Measurements from ENCODE around the gene ADIPOR2. TPM values are rescaled to one million over a fixed set of nuclear protein-coding genes. Genes with fewer than 3 reads are reported as not detected.
A peak's percentile ranks its signal among the peaks of the same experiment; 100 is the strongest.

ADIPOR2 gene
- total RNA-seq, 4 donors from 2014 or later = 28.2 to 37.4 (median 34.1) TPM

DNA sequence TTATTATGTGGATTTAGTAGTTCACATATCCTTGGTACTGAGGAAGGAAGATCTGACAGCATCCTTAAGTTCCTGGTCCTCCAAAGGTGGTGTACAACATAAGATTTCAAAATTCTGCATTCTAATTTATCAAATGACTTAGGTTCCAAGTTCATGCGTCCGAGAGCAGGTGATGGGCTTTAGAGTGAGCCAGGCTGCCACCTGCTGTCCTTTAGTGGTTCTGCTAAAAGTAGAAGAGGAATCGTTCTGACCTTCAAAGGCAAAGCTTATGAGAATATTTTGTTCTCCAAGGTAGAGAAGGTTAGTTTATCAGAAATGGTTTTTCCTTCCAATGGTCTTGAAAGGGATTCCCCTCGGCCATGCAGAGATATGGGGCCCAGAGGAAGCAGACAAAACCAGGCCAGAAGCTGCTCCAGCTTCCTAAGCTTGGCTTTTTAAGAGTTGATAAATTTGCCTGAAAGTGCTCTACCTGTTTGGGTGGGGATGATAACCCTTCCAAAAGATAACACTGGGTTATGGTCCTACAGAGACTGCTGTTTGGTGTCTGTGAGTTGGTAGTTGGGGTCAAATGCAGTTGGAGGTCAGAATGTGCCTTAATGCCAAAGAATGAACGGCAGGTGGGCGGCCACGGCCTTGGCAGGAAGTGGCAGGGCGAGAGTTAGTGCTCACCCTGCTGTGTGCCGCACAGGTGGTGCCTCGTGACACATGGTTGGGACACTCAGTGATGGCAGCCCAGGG lies 100.4 kb downstream of the ADIPOR2 start:
- Histone ChIP-seq H3K36me3 (peaks cover 4 to 22% (median 12%) of the 10 kb centered on the region in 4 donors), H3K27me3 (no peaks in the 10 kb centered on the region), H3K9me3 (no peaks in the 10 kb centered on the region), H3K4me1 (peaks cover 27 to 46% (median 31%) of the 10 kb centered on the region in 4 donors), H3K4me3 (no peak overlapping the region), H3K27ac (replicated peaks in 1 of 4) (peak overlapping the region in 1 of 4 donors; percentile 19)
- WGBS = 37% methylated on average over 10 of the region's 10 CpGs
- TF ChIP-seq POLR2A (IDR thresholded peaks at IDR 0.05; ENCODE audit: low read depth) (no peak), POLR2AphosphoS5 (IDR thresholded peaks at IDR 0.05) (peak; percentile 36 to 48)
- TF ChIP-seq, protein P1, sequence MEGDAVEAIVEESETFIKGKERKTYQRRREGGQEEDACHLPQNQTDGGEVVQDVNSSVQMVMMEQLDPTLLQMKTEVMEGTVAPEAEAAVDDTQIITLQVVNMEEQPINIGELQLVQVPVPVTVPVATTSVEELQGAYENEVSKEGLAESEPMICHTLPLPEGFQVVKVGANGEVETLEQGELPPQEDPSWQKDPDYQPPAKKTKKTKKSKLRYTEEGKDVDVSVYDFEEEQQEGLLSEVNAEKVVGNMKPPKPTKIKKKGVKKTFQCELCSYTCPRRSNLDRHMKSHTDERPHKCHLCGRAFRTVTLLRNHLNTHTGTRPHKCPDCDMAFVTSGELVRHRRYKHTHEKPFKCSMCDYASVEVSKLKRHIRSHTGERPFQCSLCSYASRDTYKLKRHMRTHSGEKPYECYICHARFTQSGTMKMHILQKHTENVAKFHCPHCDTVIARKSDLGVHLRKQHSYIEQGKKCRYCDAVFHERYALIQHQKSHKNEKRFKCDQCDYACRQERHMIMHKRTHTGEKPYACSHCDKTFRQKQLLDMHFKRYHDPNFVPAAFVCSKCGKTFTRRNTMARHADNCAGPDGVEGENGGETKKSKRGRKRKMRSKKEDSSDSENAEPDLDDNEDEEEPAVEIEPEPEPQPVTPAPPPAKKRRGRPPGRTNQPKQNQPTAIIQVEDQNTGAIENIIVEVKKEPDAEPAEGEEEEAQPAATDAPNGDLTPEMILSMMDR (IDR thresholded peaks at IDR 0.05) = peak; percentile 79 to 92 (median 80)
- DNase-seq (ENCODE audit: extremely low spot score) = peak; percentile 93
- intact Hi-C loops (cut with DNase I) = loop anchor here (1.0 kb wide), 1 partner anchor 139 kb away; no protein-coding TSS in a partner anchor

DNA sequence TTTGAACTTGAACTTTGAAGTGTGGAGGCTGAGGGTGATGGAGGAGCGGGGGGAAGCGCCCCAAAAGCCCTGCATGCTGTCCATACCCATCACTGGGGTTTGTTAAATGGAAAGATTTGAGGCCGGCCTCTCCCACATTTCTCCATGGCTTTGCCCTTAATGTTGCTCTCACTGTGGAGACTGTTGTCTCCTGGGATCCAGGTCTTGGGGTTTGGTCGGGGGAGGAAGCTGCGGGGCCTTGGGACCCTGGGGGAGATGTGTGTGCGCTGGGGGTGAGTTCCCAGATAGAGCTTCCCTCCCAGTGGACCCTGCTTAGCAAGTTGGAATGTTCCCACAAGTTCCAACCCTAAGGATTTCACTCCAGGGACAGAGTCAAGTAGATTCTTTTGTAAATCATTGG lies 101.5 kb downstream of the ADIPOR2 start:
- Histone ChIP-seq H3K4me1 (peaks cover 32 to 57% (median 42%) of the 10 kb centered on the region in 4 donors), H3K4me3 (no peak overlapping the region), H3K36me3 (peaks cover 0 to 11% (median 2%) of the 10 kb centered on the region in 4 donors), H3K27me3 (no peaks in the 10 kb centered on the region), H3K9me3 (no peaks in the 10 kb centered on the region), H3K27ac (replicated peaks in 1 of 4) (no peak overlapping the region)
- intact Hi-C loops (cut with DNase I) = no loop called here
- TF ChIP-seq EP300 (IDR thresholded peaks at IDR 0.05) (no peak), POLR2AphosphoS5 (IDR thresholded peaks at IDR 0.05) (no peak), POLR2A (IDR thresholded peaks at IDR 0.05; ENCODE audit: low read depth) (no peak)
- TF ChIP-seq, protein P1 (IDR thresholded peaks at IDR 0.05) = no peak
- 80% methylated on average over 6 of the region's 6 CpGs for WGBS
- DNase-seq (ENCODE audit: extremely low spot score) = peak; percentile 37

DNA sequence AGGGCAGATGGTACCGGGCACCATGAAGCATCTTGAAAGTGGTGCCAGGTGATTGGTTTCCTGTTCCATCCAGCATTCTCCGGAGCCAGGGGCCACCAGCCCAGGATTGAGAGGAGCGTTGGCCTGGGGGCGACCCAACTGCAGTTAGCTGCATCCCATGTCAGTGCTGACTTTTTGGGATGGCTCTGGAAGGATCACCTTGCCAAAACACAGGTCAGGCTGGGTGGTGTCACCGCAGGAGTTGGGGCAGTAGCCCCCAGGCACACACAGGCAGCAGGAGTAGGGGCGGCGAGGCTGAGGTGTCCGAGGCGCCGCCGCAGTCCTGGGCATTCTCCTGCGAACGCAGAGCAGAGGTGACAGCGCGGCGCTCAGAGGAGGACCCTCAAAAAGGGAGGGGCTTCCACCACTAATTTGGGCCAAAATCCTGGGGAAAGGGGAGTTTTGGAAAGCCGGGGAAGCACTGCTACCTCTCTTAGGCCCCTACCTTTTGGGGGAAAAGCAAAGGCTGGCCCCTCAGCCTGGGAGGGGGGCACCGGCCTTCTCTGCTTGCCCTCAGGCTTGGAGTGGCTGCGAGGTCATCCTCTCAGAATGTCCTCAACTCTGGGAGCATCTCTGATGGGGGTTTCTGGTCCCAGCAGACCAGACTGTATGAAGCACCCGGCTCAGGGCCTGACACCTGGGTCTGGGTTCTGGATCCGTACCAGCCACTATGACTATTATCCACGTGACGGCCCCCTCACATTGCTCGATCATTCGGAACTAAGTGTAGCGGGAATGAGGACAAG lies 102.7 kb downstream of the ADIPOR2 start:
- TF ChIP-seq POLR2AphosphoS5 (IDR thresholded peaks at IDR 0.05) = no peak
- no peak for TF ChIP-seq POLR2A (IDR thresholded peaks at IDR 0.05; ENCODE audit: low read depth)
- TF ChIP-seq, protein P1 (IDR thresholded peaks at IDR 0.05) = no peak
- TF ChIP-seq EP300 (IDR thresholded peaks at IDR 0.05) = no peak
- Histone ChIP-seq H3K4me1 (peaks cover 37 to 57% (median 47%) of the 10 kb centered on the region in 4 donors), H3K27ac (replicated peaks in 1 of 4) (peak overlapping the region in 2 of 4 donors; percentile 9 to 14), H3K4me3 (no peak overlapping the region), H3K36me3 (no peaks in the 10 kb centered on the region), H3K9me3 (no peaks in the 10 kb centered on the region), H3K27me3 (no peaks in the 10 kb centered on the region)
- 94% methylated on average over 23 of the region's 26 CpGs for WGBS
- DNase-seq (ENCODE audit: extremely low spot score) = peak; percentile 77
- intact Hi-C loops (cut with DNase I) = no loop called here

DNA sequence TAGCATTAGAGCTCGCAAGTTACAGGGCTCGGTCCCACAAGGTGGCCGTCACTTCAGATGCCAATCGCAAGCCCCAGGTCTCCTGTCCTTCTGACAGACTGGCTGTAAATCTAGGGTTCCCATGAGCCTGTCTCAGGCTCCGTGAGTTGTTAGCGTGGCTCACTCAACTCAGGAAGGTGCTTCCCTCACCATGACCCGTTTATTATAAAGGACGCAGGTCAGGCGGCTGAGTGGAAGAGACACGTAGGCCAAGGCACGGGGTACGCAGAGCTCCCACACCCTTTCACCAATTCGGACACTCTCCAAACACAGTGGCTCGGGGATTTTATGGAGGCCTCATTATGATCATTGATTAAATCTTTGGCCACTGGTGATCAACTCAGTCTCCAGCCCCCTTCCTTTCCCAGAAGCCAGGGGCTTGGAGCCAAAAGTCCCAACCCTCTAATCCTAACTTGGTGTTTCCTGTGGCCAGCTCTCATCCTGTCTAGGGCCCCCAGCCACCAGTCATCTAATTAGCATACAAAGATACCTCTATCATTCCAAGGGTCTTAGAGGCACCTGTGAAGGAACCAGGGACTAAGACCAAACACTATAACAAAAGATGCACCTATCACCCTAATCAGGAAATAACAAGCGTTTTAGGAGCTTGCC lies 103.7 kb downstream of the ADIPOR2 start:
- no peaks in the 10 kb centered on the region for H3K27me3 ChIP-seq
- peak overlapping the region in 2 of 4 donors; percentile 77 to 85 for H3K27ac ChIP-seq (replicated peaks in 1 of 4)
- 88% methylated on average over 15 of the region's 15 CpGs for WGBS
- TF ChIP-seq EP300 (IDR thresholded peaks at IDR 0.05) (no peak), POLR2AphosphoS5 (IDR thresholded peaks at IDR 0.05) (no peak), POLR2A (IDR thresholded peaks at IDR 0.05; ENCODE audit: low read depth) (no peak)
- TF ChIP-seq, protein P1 (IDR thresholded peaks at IDR 0.05) = no peak
- H3K36me3 ChIP-seq = no peaks in the 10 kb centered on the region
- DNase-seq (ENCODE audit: extremely low spot score) = peak; percentile 53
- intact Hi-C loops (cut with DNase I) = loop anchor here (5.0 kb wide), 1 partner anchor 788 kb away; no protein-coding TSS in a partner anchor
- peaks cover 37 to 57% (median 47%) of the 10 kb centered on the region in 4 donors for H3K4me1 ChIP-seq
- H3K4me3 ChIP-seq = no peak overlapping the region
- no peaks in the 10 kb centered on the region for H3K9me3 ChIP-seq

All from esophagus muscularis mucosa (tissue), 4 donors.